A673 (cell line): ENCODE data around the gene PODNL1. TPM values are rescaled to one million over a fixed set of nuclear protein-coding genes. Genes with fewer than 3 reads are reported as not detected.

Source experiments
- BruUV-seq: library from RNA; stranded (reverse); fragments of 400-500 nt; replicated peaks from 2 replicates; lab custom pipeline; 2021; lab: Mats Ljungman, UMichigan
- CTCF ChIA-PET: fragments of 300-600 bp; sonication (Branson Sonifier 250); formaldehyde crosslinking; loops from one replicate; lab custom pipeline; 2022; ENCODE audit warnings: antibody characterized with exemption; lab: Charles Lee
- POLR2A ChIA-PET: fragments of 300-600 bp; sonication (Branson Sonifier 250); formaldehyde crosslinking; loops from one replicate; lab custom pipeline; 2022; ENCODE audit warnings: antibody characterized with exemption; ENCODE audit not compliant: low non-redundant PET; lab: Charles Lee
- DNase-seq: peaks from one replicate; pipeline ENCODE4 v3.0.0-alpha.2; 2015; ENCODE audit warnings: low spot score
- H3K27ac ChIP-seq: fragments of 200-600 bp; sonication (generic); 2 replicates; pipeline ENCODE4 v1.5.1; 2016; ENCODE audit warnings: mixed run types, low read depth, mild to moderate bottlenecking, mixed read lengths, antibody characterized with exemption, low read length; ENCODE audit not compliant: poor library complexity, severe bottlenecking
- H3K27me3 ChIP-seq: fragments of 200-600 bp; sonication (generic); replicated peaks from 2 replicates; pipeline ENCODE4 v1.6.1; 2017; ENCODE audit warnings: mixed run types, low read depth, mild to moderate bottlenecking, mixed read lengths, antibody characterized with exemption, low read length; ENCODE audit not compliant: insufficient read depth, poor library complexity
- H3K36me3 ChIP-seq: fragments of 200-600 bp; sonication (generic); 2 replicates; pipeline ENCODE4 v1.6.1; 2016; ENCODE audit warnings: mixed run types, mild to moderate bottlenecking, mixed read lengths, antibody characterized with exemption, low read length; ENCODE audit not compliant: insufficient read depth, poor library complexity, severe bottlenecking
- H3K4me1 ChIP-seq: fragments of 200-600 bp; sonication (generic); 2 replicates; pipeline ENCODE4 v1.6.1; 2017; ENCODE audit warnings: mixed run types, mild to moderate bottlenecking, mixed read lengths, antibody characterized with exemption, low read length; ENCODE audit not compliant: insufficient read depth, poor library complexity, severe bottlenecking
- H3K4me3 ChIP-seq: fragments of 200-600 bp; sonication (generic); 2 replicates; pipeline ENCODE4 v1.5.1; 2016; ENCODE audit warnings: low read depth, mixed run types, mild to moderate bottlenecking, mixed read lengths, low read length; ENCODE audit not compliant: poor library complexity, severe bottlenecking
- H3K9me3 ChIP-seq: fragments of 200-600 bp; sonication (generic); 2 replicates; pipeline ENCODE4 v1.6.1; 2016; ENCODE audit warnings: mixed run types, low read depth, mild to moderate bottlenecking, mixed read lengths, antibody characterized with exemption, low read length; ENCODE audit not compliant: poor library complexity, severe bottlenecking
- CTCF ChIP-seq: fragments of 300-800, 200-600 bp; sonication (generic); conservative IDR thresholded peaks from 2 replicates; pipeline ENCODE4 v1.5.1; 2017; ENCODE audit warnings: low read depth, mild to moderate bottlenecking, antibody characterized with exemption, low read length, moderate library complexity, mixed read lengths
- EZH2 ChIP-seq: fragments of 200-600 bp; sonication (generic); IDR thresholded peaks from 2 replicates; pipeline ENCODE4 v1.6.1; 2017; ENCODE audit warnings: borderline replicate concordance, low read depth, mild to moderate bottlenecking, mixed read lengths, antibody characterized with exemption, low read length; ENCODE audit not compliant: poor library complexity, severe bottlenecking
- intact Hi-C: fragments of 100-400 bp; cut with micrococcal nuclease; formaldehyde crosslinking; loops from one replicate; pipeline ENCODE4 v1.10.0; 2022; ENCODE audit not compliant: unreplicated experiment
- total RNA-seq: library from RNA; stranded (reverse); gene quantifications from 2 replicates; pipeline ENCODE4 v1.2.3, GENCODE V29; 2021

Gene PODNL1
- total RNA-seq, 1 experiment from 2014 or later = not detected

GRCh38 chr19:13914777-13915176 is 23.4 kb downstream of the PODNL1 start:
- H3K36me3 ChIP-seq = peaks cover 12% of the 10 kb centered on the region
- H3K27me3 ChIP-seq = no peaks in the 10 kb centered on the region
- no peak overlapping the region for H3K4me3 ChIP-seq
- intact Hi-C loops = no loop called here
- no TSS peak for BruUV-seq
- H3K9me3 ChIP-seq = no peaks in the 10 kb centered on the region
- TF ChIP-seq EZH2 = no peak
- H3K27ac ChIP-seq = no peak overlapping the region
- CTCF ChIA-PET = no interaction called here
- DNase-seq = no peak
- no peaks in the 10 kb centered on the region for H3K4me1 ChIP-seq
- POLR2A ChIA-PET = no interaction called here

DNA sequence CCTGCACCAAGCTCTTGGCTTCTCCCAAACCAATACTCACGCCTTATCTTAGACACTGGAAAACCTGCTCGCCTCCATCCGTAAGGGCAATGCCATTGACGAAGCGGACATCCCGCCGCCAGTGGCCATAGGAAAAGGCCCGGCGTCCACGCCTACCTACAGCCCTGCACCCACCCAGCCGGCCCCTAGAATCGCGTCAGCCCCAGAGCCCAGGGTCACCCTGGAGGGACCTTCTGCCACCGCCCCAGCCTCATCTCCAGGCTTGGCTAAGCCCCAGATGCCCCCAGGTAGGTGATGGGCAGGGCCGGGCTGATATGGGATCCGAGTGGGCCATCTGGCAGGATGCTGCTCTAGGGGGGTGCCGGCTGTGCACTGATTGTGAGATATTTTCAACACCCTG is 24.9 kb downstream of the PODNL1 start:
- Histone ChIP-seq H3K27ac (no peak overlapping the region), H3K4me1 (no peaks in the 10 kb centered on the region), H3K36me3 (peaks cover 14% of the 10 kb centered on the region), H3K27me3 (no peaks in the 10 kb centered on the region), H3K9me3 (no peaks in the 10 kb centered on the region), H3K4me3 (no peak overlapping the region)
- no peak for DNase-seq
- ChIA-PET CTCF (no interaction called here), POLR2A (interaction anchor here (0.5 kb wide), 1 partner anchor 325 kb away, joined by 7 read pairs; no protein-coding TSS in a partner anchor)
- TF ChIP-seq EZH2 (no peak), CTCF (no peak)
- intact Hi-C loops = no loop called here
- BruUV-seq = no TSS peak

DNA sequence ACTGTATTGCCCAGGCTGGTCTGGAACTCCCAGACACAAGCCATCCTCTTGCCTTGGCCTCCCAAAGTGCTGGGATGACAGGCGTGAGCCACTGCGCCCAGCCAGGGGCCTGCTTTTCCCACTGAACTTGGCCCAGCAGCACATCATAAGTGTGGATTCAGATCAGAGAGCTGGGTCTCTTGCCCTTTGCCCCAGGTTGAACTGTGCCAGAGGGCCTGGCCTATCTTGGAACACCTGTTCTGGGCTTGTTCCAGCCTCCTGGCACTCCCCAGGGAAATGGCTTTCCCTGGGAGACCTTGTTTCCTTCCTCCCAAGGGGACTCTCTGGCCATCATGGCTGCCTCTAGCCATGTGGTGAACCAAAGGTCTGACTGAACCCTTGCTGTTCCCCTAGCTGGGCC is 28.8 kb downstream of the PODNL1 start:
- Histone ChIP-seq H3K9me3 (no peaks in the 10 kb centered on the region), H3K27ac (no peak overlapping the region), H3K36me3 (peaks cover 10% of the 10 kb centered on the region), H3K4me3 (no peak overlapping the region), H3K27me3 (no peaks in the 10 kb centered on the region), H3K4me1 (no peaks in the 10 kb centered on the region)
- BruUV-seq = no TSS peak
- ChIA-PET CTCF (no interaction called here), POLR2A (no interaction called here)
- TF ChIP-seq CTCF = no peak
- TF ChIP-seq EZH2 = no peak
- intact Hi-C loops = no loop called here
- DNase-seq = no peak

DNA sequence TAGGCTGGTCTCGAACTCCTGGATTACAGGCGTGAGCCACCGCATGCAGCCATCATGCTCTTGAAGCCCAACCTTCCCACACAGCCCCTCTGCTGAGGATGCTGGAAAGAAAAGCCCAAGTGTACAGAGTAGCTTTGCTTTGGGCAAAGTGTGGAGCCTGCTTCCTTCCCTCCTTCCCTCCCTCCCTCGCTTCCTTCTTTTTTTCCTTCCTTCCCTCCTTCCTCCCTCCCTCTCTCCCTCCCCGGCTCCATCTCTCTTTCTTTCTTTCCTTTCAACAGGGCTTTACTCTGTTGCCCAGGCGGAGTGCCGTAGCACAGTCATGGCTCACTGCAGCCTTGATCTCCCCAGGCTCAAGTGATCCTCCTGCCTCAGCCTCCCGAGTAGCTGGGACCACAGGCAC is 29.5 kb downstream of the PODNL1 start:
- H3K4me3 ChIP-seq = no peak overlapping the region
- H3K27ac ChIP-seq = no peak overlapping the region
- no TSS peak for BruUV-seq
- peaks cover 10% of the 10 kb centered on the region for H3K36me3 ChIP-seq
- H3K27me3 ChIP-seq = no peaks in the 10 kb centered on the region
- DNase-seq = no peak
- no peaks in the 10 kb centered on the region for H3K4me1 ChIP-seq
- intact Hi-C loops = no loop called here
- no peaks in the 10 kb centered on the region for H3K9me3 ChIP-seq
- TF ChIP-seq EZH2 (no peak), CTCF (no peak)
- ChIA-PET POLR2A (no interaction called here), CTCF (no interaction called here)
